Heart left ventricle (tissue), 13 donors: ENCODE measurements around the gene ZNF451.

Experiments
- POLR2A ChIP-seq, 2 donors: fragments of 450-650 bp; IDR thresholded peaks; one replicate each; pipeline ENCODE4 v1.6.1; 2017; ENCODE audit warnings: antibody characterized with exemption in 2 of 2, mild to moderate bottlenecking in 2 of 2, moderate library complexity in 2 of 2
- TF ChIP-seq, protein P1 (sequence below), 12 donors: fragments of 200-600 bp; sonication (generic) in 4 of 12; IDR thresholded peaks; one replicate each; pipeline versions ENCODE4 v1.5.0 to v1.8.0; 2018 to 2022; ENCODE audit warnings: antibody characterized with exemption in 12 of 12, mild to moderate bottlenecking in 5 of 12
- donor health status: ischemic (EF 13 %, LVEDD 7.1; RV severe dilation, severe dysfunction).
- donor health status: DM: no; HTN: yes; CAD: no.
- donor health status: DM: no; HTN: no; CAD: no.
- donor health status: ischemic (EF 25% LVEDD 6.9; RV normal size, moderate dysfunction).
- donor health status: ischemic (EF 25% LVEDD 5.7; RV mildly dilated, moderate dysfunction).
- donor health status: ischemic (EF 35%, LVEDD 5.7; RV mildly dilated, moderate dysfunction).
- donor health status: nonischemic (EF 11% LVEDD 7.7; RV severe dilation, severe dysfunction).
- donor health status: DM: yes; HTN: yes; CAD: no.
- donor health status: PGD.
- donor health status: ischemic (EF 29% LVEDD 5.4; RV normal size, mild dysfunction).
- donor health status: nonischemic (EF 23%, LVEDD 6.1; RV moderate dilation, normal function).

- TF ChIP-seq, protein P1, sequence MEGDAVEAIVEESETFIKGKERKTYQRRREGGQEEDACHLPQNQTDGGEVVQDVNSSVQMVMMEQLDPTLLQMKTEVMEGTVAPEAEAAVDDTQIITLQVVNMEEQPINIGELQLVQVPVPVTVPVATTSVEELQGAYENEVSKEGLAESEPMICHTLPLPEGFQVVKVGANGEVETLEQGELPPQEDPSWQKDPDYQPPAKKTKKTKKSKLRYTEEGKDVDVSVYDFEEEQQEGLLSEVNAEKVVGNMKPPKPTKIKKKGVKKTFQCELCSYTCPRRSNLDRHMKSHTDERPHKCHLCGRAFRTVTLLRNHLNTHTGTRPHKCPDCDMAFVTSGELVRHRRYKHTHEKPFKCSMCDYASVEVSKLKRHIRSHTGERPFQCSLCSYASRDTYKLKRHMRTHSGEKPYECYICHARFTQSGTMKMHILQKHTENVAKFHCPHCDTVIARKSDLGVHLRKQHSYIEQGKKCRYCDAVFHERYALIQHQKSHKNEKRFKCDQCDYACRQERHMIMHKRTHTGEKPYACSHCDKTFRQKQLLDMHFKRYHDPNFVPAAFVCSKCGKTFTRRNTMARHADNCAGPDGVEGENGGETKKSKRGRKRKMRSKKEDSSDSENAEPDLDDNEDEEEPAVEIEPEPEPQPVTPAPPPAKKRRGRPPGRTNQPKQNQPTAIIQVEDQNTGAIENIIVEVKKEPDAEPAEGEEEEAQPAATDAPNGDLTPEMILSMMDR (IDR thresholded peaks at IDR 0.05), result no peak
- no peak for TF ChIP-seq POLR2A (IDR thresholded peaks at IDR 0.05)
Measured at GRCh38 chr6:57102976-57103375, 13.0 kb downstream of the ZNF451 start.
